Glutamatergic neuron (in vitro differentiated cells): Measurements from ENCODE around the gene ADGRB3. TPM values are rescaled to one million over a fixed set of nuclear protein-coding genes. Genes with fewer than 3 reads are reported as not detected.

ENCODE experiments used
- DNase-seq: peaks from one replicate; pipeline ENCODE4 v3.0.0; 2022
- H3K27ac Mint-ChIP-seq: one replicate; pipeline ENCODE4 v1.8.0; 2020; ENCODE audit warnings: mild to moderate bottlenecking, mixed read lengths, inconsistent platforms; ENCODE audit not compliant: unreplicated experiment
- H3K27me3 Mint-ChIP-seq: one replicate; pipeline ENCODE4 v1.8.0; 2020; ENCODE audit warnings: mild to moderate bottlenecking, moderate library complexity, mixed read lengths, inconsistent platforms; ENCODE audit not compliant: unreplicated experiment
- H3K36me3 Mint-ChIP-seq: one replicate; pipeline ENCODE4 v1.8.0; 2020; ENCODE audit warnings: mild to moderate bottlenecking, mixed read lengths, inconsistent platforms; ENCODE audit not compliant: unreplicated experiment
- H3K4me1 Mint-ChIP-seq: one replicate; pipeline ENCODE4 v1.8.0; 2020; ENCODE audit warnings: mild to moderate bottlenecking, low read depth, mixed read lengths, inconsistent platforms; ENCODE audit not compliant: unreplicated experiment
- H3K4me3 Mint-ChIP-seq: one replicate; pipeline ENCODE4 v1.8.0; 2020; ENCODE audit warnings: mild to moderate bottlenecking, mixed read lengths, inconsistent platforms; ENCODE audit not compliant: unreplicated experiment
- H3K9me3 Mint-ChIP-seq: one replicate; pipeline ENCODE4 v1.8.0; 2020; ENCODE audit warnings: mild to moderate bottlenecking, moderate library complexity, mixed read lengths, inconsistent platforms; ENCODE audit not compliant: unreplicated experiment
- total RNA-seq: library from RNA; stranded (reverse); fragmentation: NEBNext Ultra II Directional; extraction: Animal tissue kit (Norgen Biotek cat#: 25700); gene quantifications from one replicate; pipeline ENCODE4 v1.2.1, GENCODE V29; 2021; ENCODE audit not compliant: unreplicated experiment
- TF ChIP-seq, protein P1 (sequence below): fragments of 200-600 bp; sonication (generic); IDR thresholded peaks from one replicate; pipeline ENCODE4 v1.5.0; 2021; ENCODE audit not compliant: partially characterized antibody, unreplicated experiment

ADGRB3 gene
- total RNA-seq, 1 donor from 2014 or later: 7.3 TPM

DNA sequence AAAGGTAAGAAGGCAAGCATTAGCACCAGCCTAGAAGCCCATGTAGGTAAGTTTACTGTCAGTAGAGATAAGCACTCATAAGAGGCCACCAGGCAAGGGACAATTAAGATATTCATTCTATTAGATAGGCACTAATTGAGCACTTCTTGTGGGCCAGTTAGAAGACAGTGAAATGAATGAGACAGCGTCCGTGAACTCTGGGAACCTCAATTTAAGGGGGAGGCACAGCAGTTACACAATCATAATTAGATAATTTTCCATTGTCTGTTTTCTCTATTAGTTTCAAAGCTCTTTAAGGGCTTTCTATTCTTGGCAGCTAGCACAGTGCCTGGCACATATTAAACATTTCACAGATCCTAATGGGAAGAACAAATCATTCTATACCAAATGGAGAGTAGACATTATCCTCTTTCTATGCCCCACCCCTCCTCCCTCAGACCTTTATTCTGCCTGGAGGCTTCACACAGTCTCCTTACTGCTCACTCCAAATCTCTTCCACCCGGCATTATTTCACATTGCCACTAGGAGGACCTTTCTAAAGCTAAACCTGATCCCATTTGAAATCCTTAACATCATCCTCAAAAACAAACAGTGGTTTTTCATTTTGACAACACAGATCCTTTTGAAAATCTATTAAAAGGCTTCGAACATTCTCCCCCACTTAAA is 529.6 kb downstream of the ADGRB3 start:
- DNase-seq: no peak
- Mint-ChIP-seq H3K9me3 (no peaks in the 10 kb centered on the region), H3K27me3 (no peaks in the 10 kb centered on the region), H3K4me1 (no peaks in the 10 kb centered on the region), H3K4me3 (no peak overlapping the region), H3K27ac (no peak overlapping the region), H3K36me3 (no peaks in the 10 kb centered on the region)
- TF ChIP-seq, protein P1, sequence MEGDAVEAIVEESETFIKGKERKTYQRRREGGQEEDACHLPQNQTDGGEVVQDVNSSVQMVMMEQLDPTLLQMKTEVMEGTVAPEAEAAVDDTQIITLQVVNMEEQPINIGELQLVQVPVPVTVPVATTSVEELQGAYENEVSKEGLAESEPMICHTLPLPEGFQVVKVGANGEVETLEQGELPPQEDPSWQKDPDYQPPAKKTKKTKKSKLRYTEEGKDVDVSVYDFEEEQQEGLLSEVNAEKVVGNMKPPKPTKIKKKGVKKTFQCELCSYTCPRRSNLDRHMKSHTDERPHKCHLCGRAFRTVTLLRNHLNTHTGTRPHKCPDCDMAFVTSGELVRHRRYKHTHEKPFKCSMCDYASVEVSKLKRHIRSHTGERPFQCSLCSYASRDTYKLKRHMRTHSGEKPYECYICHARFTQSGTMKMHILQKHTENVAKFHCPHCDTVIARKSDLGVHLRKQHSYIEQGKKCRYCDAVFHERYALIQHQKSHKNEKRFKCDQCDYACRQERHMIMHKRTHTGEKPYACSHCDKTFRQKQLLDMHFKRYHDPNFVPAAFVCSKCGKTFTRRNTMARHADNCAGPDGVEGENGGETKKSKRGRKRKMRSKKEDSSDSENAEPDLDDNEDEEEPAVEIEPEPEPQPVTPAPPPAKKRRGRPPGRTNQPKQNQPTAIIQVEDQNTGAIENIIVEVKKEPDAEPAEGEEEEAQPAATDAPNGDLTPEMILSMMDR: peak; percentile 61

DNA sequence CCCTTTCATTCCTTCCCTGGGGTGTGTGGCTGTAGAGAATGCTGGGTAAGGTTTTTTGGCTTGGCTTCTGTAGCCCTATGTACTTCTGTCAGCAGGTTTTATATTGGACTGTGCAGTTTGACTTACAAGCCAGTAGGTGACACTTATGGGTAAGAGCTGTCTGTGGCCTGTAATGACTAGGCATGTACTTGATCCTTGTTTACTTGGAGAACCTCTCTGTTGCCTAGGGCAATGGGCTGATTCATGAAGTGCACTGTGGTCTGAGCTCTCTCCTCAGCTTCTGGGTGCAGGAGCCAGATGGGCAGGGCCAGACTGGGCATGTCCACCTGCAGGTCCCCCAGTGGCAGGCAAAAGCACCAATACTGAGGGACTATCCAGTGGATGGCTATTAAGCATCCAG is 544.6 kb downstream of the ADGRB3 start:
- TF ChIP-seq, protein P1: no peak
- peaks cover 4% of the 10 kb centered on the region for H3K9me3 Mint-ChIP-seq
- peaks cover 4% of the 10 kb centered on the region for H3K36me3 Mint-ChIP-seq
- no peak for DNase-seq
- no peak overlapping the region for H3K27ac Mint-ChIP-seq
- H3K4me1 Mint-ChIP-seq: no peaks in the 10 kb centered on the region
- H3K27me3 Mint-ChIP-seq: peaks cover 1% of the 10 kb centered on the region
- H3K4me3 Mint-ChIP-seq: no peak overlapping the region

DNA sequence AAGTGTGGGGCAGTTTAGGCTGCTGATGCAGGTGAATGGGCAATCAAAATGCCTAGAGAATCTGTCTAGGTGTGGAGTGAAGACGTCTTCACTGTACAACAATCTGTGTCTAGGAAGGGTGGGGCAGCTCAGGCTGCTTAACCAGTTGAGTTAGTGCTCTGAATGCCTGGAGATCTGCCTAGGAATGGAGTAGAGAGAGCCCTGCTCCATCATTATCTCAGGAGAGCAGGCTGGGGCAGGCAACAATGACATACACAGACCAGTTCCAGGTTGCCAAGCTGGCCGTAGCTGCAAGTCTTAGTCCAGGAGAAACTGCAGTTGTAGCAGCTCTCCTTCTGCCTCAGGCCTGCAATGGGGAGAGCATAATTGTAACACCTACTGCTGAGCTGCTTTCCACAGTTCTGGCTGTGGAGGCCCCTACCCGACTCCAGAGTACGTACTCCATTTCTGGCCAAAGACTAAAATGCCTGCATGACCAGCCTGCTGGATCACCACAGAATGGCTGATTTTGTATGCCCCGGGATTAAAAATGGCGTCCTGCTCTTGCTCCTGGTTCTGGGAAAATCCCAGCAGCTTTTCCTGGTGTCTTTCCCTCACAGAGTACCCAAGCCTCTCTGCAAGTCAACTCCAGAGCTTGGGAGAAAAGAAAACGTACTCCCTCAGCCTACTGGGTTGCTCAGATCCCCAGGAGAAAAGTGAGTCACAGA is 545.4 kb downstream of the ADGRB3 start:
- Mint-ChIP-seq H3K36me3 (peaks cover 4% of the 10 kb centered on the region), H3K4me1 (no peaks in the 10 kb centered on the region), H3K27me3 (peaks cover 1% of the 10 kb centered on the region), H3K4me3 (no peak overlapping the region), H3K27ac (no peak overlapping the region), H3K9me3 (peaks cover 4% of the 10 kb centered on the region)
- DNase-seq: no peak
- TF ChIP-seq, protein P1: no peak

DNA sequence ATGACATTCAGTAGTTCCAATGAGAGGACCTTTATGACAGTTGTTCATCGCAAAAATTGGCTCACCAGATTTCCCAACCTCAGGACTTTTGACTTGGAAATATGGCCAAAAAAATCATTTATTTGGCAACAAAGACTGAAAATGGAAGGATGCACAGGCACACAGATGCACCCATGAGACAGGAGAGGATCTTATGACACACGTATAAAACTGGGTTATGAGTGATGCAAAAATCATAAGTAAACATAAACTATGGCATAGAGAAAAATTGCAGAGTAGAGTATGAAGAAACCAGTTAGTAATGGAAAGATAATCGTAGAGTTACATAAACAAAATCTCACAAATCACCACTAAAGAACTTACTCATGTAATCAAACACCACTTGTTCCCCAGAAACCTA is 546.9 kb downstream of the ADGRB3 start:
- no peaks in the 10 kb centered on the region for H3K4me1 Mint-ChIP-seq
- no peak overlapping the region for H3K27ac Mint-ChIP-seq
- no peak overlapping the region for H3K4me3 Mint-ChIP-seq
- peaks cover 1% of the 10 kb centered on the region for H3K27me3 Mint-ChIP-seq
- no peak for DNase-seq
- TF ChIP-seq, protein P1: no peak
- H3K36me3 Mint-ChIP-seq: peaks cover 4% of the 10 kb centered on the region
- H3K9me3 Mint-ChIP-seq: peaks cover 4% of the 10 kb centered on the region

DNA sequence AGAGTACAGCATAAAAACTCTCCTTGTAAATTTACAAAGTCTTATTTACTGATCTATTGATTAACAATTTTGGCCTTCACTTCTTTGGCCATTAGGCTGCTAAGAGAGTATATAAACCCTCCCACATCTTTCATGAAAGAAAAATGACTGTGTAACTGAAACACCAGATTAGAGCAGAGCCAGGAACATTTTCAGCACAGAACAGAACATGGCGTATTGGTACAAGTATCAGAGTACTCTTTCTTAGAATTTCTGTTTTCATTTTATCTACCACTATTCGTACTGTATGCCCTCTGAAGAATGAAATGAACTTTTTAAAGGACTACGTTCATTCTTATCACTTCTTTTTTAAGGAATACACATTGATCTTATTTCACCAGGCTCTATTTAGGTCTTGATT is 550.2 kb downstream of the ADGRB3 start:
- H3K27me3 Mint-ChIP-seq: peaks cover 1% of the 10 kb centered on the region
- H3K27ac Mint-ChIP-seq: no peak overlapping the region
- H3K4me3 Mint-ChIP-seq: no peak overlapping the region
- H3K36me3 Mint-ChIP-seq: peaks cover under 1% of the 10 kb centered on the region
- no peak for DNase-seq
- TF ChIP-seq, protein P1: no peak
- no peaks in the 10 kb centered on the region for H3K4me1 Mint-ChIP-seq
- H3K9me3 Mint-ChIP-seq: peaks cover 4% of the 10 kb centered on the region
